ENCODE results near the gene NDRG2.
"Not testable (repeated sequence)": the region's sequence is repeated elsewhere in the genome, so short reads cannot be mapped to it uniquely, and the experiment has no call there.

Gene NDRG2

DNA sequence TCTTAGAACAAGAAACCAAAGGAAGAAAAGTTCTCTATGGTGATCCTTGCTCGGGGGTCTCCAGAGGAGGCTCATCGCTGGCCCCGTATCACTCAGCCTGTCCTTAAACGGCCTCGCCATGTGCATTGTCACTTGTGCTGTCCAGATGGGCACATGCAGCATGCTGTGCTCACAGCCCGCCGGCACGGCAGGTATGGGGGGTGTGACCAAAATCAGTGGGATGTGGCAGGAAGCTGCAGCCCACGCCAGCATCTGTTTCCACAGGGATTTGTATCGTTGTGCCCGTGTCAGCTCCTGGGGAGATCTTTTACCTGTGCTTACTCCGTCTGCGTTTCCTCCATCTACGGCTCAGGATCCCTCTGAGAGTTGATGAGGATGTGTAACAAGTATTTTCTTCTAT is 28.3 kb downstream of the NDRG2 start:
- no peak overlapping the region for H3K4me3 Mint-ChIP-seq
- TF ChIP-seq, protein P1, sequence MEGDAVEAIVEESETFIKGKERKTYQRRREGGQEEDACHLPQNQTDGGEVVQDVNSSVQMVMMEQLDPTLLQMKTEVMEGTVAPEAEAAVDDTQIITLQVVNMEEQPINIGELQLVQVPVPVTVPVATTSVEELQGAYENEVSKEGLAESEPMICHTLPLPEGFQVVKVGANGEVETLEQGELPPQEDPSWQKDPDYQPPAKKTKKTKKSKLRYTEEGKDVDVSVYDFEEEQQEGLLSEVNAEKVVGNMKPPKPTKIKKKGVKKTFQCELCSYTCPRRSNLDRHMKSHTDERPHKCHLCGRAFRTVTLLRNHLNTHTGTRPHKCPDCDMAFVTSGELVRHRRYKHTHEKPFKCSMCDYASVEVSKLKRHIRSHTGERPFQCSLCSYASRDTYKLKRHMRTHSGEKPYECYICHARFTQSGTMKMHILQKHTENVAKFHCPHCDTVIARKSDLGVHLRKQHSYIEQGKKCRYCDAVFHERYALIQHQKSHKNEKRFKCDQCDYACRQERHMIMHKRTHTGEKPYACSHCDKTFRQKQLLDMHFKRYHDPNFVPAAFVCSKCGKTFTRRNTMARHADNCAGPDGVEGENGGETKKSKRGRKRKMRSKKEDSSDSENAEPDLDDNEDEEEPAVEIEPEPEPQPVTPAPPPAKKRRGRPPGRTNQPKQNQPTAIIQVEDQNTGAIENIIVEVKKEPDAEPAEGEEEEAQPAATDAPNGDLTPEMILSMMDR (IDR thresholded peaks at IDR 0.05), result no peak
- no peaks in the 10 kb centered on the region for H3K9me3 Mint-ChIP-seq
- no peak overlapping the region for H3K27ac Mint-ChIP-seq
- H3K36me3 Mint-ChIP-seq (ENCODE audit: low read depth), result peaks cover 52% of the 10 kb centered on the region
- DNase-seq, result no peak
- peaks cover 35% of the 10 kb centered on the region for H3K4me1 Mint-ChIP-seq
- H3K27me3 Mint-ChIP-seq (ENCODE audit: low read depth, poor library complexity), result peaks cover 4% of the 10 kb centered on the region

DNA sequence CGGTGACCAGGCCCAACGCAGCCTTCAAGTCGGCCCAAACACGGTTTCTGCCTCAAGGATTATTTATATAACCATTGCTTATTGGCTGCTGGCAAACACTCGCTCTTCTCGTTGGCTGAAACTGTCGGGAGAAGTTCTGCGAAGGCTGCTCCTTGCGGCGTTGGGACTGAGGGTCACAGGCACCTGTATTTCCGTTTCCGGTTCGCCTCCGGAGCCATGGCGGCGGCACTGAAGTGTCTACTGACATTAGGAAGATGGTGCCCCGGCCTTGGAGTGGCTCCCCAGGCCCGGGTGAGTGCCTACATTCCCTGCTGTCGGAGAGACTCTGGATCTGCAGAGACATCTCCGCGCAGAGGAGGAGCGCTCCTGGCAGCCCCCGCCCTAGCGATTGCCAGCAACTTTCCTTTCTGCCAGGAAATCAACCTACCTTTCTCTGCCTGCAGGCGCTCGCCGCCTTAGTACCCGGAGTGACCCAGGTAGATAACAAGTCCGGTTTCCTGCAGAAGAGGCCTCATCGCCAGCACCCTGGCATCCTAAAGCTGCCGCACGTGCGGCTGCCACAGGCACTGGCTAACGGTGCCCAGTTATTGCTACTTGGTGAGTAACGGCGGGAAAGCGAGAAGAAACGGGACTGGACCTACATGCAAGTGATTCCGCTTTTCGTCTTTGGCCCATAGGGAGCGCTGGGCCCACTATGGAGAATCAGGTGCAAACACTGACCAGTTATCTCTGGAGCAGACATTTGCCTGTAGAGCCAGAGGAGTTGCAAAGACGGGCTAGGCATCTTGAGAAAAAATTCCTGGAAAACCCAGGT is 34.9 kb downstream of the NDRG2 start, which contains the start of gene METTL17:
METTL17 (plus strand) TSS at position 194 of the 814 bp plus-strand sequence; CDS start at position 217, 23 bp downstream.
- H3K4me3 Mint-ChIP-seq, result peak within 1 kb of the TSS; percentile 91
- peak within 1 kb of the TSS; percentile 10 for H3K27ac Mint-ChIP-seq
- peak; percentile 82 for DNase-seq
- no peaks in the 10 kb centered on the region for H3K9me3 Mint-ChIP-seq
- peaks cover 22% of the 10 kb centered on the region for H3K27me3 Mint-ChIP-seq (ENCODE audit: low read depth, poor library complexity)
- H3K4me1 Mint-ChIP-seq, result peaks cover 31% of the 10 kb centered on the region
- H3K36me3 Mint-ChIP-seq (ENCODE audit: low read depth), result peaks cover 39% of the 10 kb centered on the region
- TF ChIP-seq, protein P1 (IDR thresholded peaks at IDR 0.05), result peak; percentile 39

DNA sequence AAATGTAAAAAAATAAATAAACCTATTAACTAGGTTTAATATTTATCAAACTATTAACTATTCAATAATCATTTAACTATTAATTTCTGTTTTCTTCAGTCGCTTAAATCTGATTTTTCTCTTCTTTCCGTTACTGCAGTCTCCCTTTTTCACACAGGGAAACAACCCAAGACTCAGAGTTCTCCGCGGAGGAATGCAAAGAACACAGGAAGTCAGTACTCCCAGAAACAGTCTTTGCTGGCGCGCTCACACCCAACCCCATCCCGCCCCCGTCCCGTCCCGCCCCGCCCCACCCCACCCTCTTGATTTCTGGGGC is 35.4 kb downstream of the NDRG2 start:
- Mint-ChIP-seq H3K4me3 (peak overlapping the region; percentile 91), H3K27me3 (ENCODE audit: low read depth, poor library complexity) (peaks cover 24% of the 10 kb centered on the region), H3K9me3 (no peaks in the 10 kb centered on the region), H3K36me3 (ENCODE audit: low read depth) (peaks cover 33% of the 10 kb centered on the region), H3K27ac (no peak overlapping the region), H3K4me1 (peaks cover 31% of the 10 kb centered on the region)
- TF ChIP-seq, protein P1 (IDR thresholded peaks at IDR 0.05), result no peak
- no peak for DNase-seq

DNA sequence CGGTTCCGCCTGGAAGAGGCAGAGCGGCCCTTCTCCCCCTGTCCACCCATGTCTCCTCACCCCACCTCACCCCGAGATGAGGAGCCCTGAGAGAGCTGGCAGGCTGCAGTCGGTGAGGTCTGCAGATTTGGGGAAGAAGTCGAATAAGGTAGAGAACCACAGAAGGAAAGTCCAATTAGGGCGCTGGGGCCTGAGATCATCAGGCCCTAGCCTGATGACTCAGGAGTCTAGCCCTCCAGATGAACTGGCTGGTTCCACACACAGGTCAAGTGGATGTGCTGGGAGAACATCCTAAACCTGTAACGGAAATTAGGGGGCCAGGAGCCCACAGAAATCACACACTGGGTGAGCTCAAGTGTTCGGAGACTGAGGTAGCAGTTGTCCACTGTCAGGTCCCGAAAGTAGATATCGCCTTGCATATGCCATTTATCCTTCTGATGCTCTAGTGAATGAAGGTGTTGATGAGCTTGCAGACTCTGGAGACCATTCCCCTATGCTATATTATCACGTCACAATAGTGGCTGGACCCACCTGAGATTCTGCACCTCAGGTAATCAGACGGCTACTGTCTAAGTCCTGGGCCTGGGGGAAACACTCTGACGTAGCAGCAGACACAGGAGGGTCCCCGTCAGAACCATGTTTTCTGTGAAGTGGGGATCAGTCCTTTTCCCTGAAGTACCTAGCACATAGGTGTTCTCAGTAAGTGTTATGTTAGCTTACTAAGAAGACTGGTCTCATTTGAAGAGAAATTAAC is 36.0 kb downstream of the NDRG2 start:
- TF ChIP-seq, protein P1 (IDR thresholded peaks at IDR 0.05), result no peak
- no peak for DNase-seq
- peaks cover 31% of the 10 kb centered on the region for H3K4me1 Mint-ChIP-seq

DNA sequence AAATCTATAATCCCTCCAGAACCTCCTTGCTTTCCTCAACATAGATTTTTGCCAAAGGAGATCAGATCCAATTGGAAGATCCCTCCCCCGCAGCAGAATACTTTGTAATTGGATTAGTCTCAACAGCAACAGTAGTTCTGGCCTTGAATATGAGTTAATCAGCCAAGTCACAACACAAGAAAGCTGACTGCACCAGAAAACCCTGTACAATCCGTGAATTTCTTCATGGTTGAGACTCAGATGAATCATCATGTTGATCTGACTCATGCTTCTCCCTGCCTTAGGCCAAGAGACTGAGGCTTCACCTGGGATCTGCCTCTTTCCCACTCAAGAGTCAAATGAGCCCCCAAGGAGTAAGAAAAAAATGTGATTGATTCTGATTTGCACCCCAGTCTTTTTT is 38.0 kb downstream of the NDRG2 start:
- Mint-ChIP-seq H3K9me3 (no peaks in the 10 kb centered on the region), H3K27ac (no peak overlapping the region)

More for the DNA sequence above, 36.0 kb downstream of the NDRG2 start:
- Mint-ChIP-seq H3K4me3 (peak overlapping the region; percentile 91), H3K27ac (no peak overlapping the region), H3K27me3 (ENCODE audit: low read depth, poor library complexity) (peaks cover 27% of the 10 kb centered on the region), H3K9me3 (no peaks in the 10 kb centered on the region), H3K36me3 (ENCODE audit: low read depth) (peaks cover 29% of the 10 kb centered on the region)

DNA sequence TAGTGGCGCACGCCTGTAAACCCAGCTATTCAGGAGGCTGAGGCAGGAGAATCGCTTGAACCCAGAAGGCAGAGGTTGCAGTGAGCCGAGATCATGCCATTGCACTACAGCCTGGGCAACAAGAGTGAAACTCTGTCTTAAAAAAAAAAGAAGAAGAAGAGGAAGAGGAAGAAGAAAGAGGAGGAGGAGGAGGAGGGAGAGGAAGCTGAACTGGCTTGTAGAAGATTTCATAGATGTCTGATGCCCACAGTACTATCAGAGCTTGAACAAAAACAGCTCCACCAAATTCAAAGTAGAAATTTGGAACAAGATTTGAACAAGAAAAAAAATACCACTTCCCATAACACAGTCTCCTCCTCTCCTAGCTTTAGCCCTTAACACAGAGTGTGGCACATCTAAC is 39.2 kb downstream of the NDRG2 start:
- not testable (repeated sequence) for H3K4me3 Mint-ChIP-seq; DNase-seq; H3K9me3 Mint-ChIP-seq; H3K27ac Mint-ChIP-seq; H3K36me3 Mint-ChIP-seq (ENCODE audit: low read depth)
- H3K4me1 Mint-ChIP-seq, result peaks cover 16% of the 10 kb centered on the region
- peaks cover 39% of the 10 kb centered on the region for H3K27me3 Mint-ChIP-seq (ENCODE audit: low read depth, poor library complexity)

More for the DNA sequence above, 38.0 kb downstream of the NDRG2 start:
- peaks cover 27% of the 10 kb centered on the region for H3K4me1 Mint-ChIP-seq
- peaks cover 36% of the 10 kb centered on the region for H3K27me3 Mint-ChIP-seq (ENCODE audit: low read depth, poor library complexity)
- no peak overlapping the region for H3K4me3 Mint-ChIP-seq
- TF ChIP-seq, protein P1 (IDR thresholded peaks at IDR 0.05), result no peak
- DNase-seq, result no peak
- peaks cover 11% of the 10 kb centered on the region for H3K36me3 Mint-ChIP-seq (ENCODE audit: low read depth)
